Sigmoid colon (tissue), 4 donors: ENCODE data around the gene U2SURP.

ENCODE experiments used
- EP300 ChIP-seq, 4 donors: sonication (generic); formaldehyde crosslinking; IDR thresholded peaks; one replicate each; pipeline ENCODE4 v1.6.1; 2017; ENCODE audit warnings: antibody characterized with exemption in 4 of 4
- POLR2A ChIP-seq, 2 donors: fragments of 450-650 bp; IDR thresholded peaks; one replicate each; pipeline ENCODE4 v1.6.1; 2016; ENCODE audit warnings: antibody characterized with exemption in 2 of 2, mild to moderate bottlenecking in 2 of 2, moderate library complexity in 2 of 2
- TF ChIP-seq, protein P1 (sequence below), 4 experiments: fragments of 450-650 bp in 3 of 4; fragments of 200-600 bp in 1 of 4; IDR thresholded peaks; one replicate each; pipeline ENCODE4 v1.5.1; 2016 to 2019; ENCODE audit warnings: antibody characterized with exemption in 4 of 4, mild to moderate bottlenecking in 3 of 4, moderate library complexity in 2 of 4

DNA sequence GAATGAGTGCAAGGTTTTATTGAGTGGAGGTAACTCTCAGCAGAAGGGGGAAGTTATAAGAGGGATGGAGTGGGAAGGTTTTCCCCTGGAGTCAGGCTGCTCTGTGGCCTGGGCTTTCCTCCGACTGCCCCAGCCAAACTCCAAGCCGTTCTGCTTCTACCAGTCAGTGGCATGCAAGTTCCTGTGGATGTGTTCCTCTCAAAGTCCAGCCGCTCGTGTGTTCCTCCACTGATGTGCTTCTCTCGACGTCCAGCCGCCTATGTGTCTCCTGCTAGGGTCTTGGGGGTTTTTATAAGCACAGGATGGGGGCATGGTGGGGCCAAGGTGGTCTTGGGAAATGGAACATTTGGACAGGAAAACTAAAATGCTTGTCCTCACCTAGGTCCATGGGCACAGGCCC is 9.0 kb upstream of the U2SURP start:
- TF ChIP-seq, protein P1, sequence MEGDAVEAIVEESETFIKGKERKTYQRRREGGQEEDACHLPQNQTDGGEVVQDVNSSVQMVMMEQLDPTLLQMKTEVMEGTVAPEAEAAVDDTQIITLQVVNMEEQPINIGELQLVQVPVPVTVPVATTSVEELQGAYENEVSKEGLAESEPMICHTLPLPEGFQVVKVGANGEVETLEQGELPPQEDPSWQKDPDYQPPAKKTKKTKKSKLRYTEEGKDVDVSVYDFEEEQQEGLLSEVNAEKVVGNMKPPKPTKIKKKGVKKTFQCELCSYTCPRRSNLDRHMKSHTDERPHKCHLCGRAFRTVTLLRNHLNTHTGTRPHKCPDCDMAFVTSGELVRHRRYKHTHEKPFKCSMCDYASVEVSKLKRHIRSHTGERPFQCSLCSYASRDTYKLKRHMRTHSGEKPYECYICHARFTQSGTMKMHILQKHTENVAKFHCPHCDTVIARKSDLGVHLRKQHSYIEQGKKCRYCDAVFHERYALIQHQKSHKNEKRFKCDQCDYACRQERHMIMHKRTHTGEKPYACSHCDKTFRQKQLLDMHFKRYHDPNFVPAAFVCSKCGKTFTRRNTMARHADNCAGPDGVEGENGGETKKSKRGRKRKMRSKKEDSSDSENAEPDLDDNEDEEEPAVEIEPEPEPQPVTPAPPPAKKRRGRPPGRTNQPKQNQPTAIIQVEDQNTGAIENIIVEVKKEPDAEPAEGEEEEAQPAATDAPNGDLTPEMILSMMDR (IDR thresholded peaks at IDR 0.05) = no peak
- TF ChIP-seq POLR2A (IDR thresholded peaks at IDR 0.05) = no peak
- no peak for TF ChIP-seq EP300 (IDR thresholded peaks at IDR 0.05)
